ENCODE measurements around the gene DDAH1.

GRCh38 chr1:85306236-85306635 lies 158.7 kb downstream of the DDAH1 start:
- TF ChIP-seq GATA2 (IDR thresholded peaks at IDR 0.05; ENCODE audit: low read depth, low read length): no peak
- no peak for TF ChIP-seq GATA3 (IDR thresholded peaks at IDR 0.05; ENCODE audit: low read depth, low read length)
